Fibroblast of villous mesenchyme (primary cell): ENCODE results near the gene GTF2A1. TPM values are rescaled to one million over a fixed set of nuclear protein-coding genes. Genes with fewer than 3 reads are reported as not detected.
"Not testable (repeated sequence)": the region's sequence is repeated elsewhere in the genome, so short reads cannot be mapped to it uniquely, and the experiment has no call there.

Experiments used
- DNase-seq: peaks from one replicate; pipeline ENCODE4 v3.0.0-alpha.2; 2010; ENCODE audit warnings: low read depth
- H3K4me3 ChIP-seq: 2 replicates; pipeline ENCODE4 v1.5.1; 2011; ENCODE audit warnings: low read depth, mild to moderate bottlenecking, low read length
- CTCF ChIP-seq: IDR thresholded peaks from 2 replicates; pipeline ENCODE4 v1.5.1; 2012; ENCODE audit warnings: low read depth, mild to moderate bottlenecking, low read length; ENCODE audit not compliant: insufficient read depth
- total RNA-seq: library from RNA; depleted of rRNA; stranded (reverse); fragments of >200 nt; gene quantifications from 2 replicates; pipeline ENCODE4 v1.2.3, GENCODE V29; 2012

GTF2A1 gene
- total RNA-seq, 1 donor = 28.9 TPM

GRCh38 chr14:81246461-81247270 is 25.9 kb upstream of the GTF2A1 start:
- TF ChIP-seq CTCF = no peak
- no peak overlapping the region for H3K4me3 ChIP-seq
- no peak for DNase-seq

GRCh38 chr14:81245771-81246170 is 25.0 kb upstream of the GTF2A1 start:
- TF ChIP-seq CTCF = no peak
- DNase-seq = no peak
- no peak overlapping the region for H3K4me3 ChIP-seq

- not testable (repeated sequence) for DNase-seq, H3K4me3 ChIP-seq
Observed at GRCh38 chr14:81244431-81244830, 23.7 kb upstream of the GTF2A1 start.

GRCh38 chr14:81243499-81243898 is 22.7 kb upstream of the GTF2A1 start:
- H3K4me3 ChIP-seq = no peak overlapping the region
- no peak for TF ChIP-seq CTCF
- DNase-seq = no peak

- not testable (repeated sequence) for DNase-seq, H3K4me3 ChIP-seq
Observed at GRCh38 chr14:81236849-81237248, 16.1 kb upstream of the GTF2A1 start.

- no peak overlapping the region for H3K4me3 ChIP-seq
- no peak for DNase-seq
- TF ChIP-seq CTCF = no peak
Observed at GRCh38 chr14:81236138-81236537, 15.4 kb upstream of the GTF2A1 start.

- no peak for TF ChIP-seq CTCF
- no peak for DNase-seq
- H3K4me3 ChIP-seq = no peak overlapping the region
Observed at GRCh38 chr14:81235096-81235495, 14.3 kb upstream of the GTF2A1 start.

GRCh38 chr14:81234278-81234677 is 13.5 kb upstream of the GTF2A1 start:
- DNase-seq = no peak
- TF ChIP-seq CTCF = no peak
- H3K4me3 ChIP-seq = no peak overlapping the region
